MCF 10A (cell line): ENCODE data around the gene RAI1. TPM values are rescaled to one million over a fixed set of nuclear protein-coding genes. Genes with fewer than 3 reads are reported as not detected.
A peak's percentile ranks its signal among the peaks of the same experiment; 100 is the strongest.

Experiments used
- BruUV-seq: library from RNA; stranded (reverse); fragments of 400-500 nt; replicated peaks from 2 replicates; lab custom pipeline; 2021; lab: Mats Ljungman, UMichigan
- CTCF ChIA-PET: fragments of 300-600 bp; sonication (Branson Sonifier 250); formaldehyde crosslinking; extraction: SDS; loops from one replicate; lab custom pipeline; 2021; ENCODE audit warnings: antibody characterized with exemption, inconsistent platforms; lab: Yijun Ruan, JAX
- POLR2A ChIA-PET: fragments of 300-600, 350-650 bp; sonication (Branson Sonifier 250); formaldehyde crosslinking; extraction: SDS; loops from one replicate; lab custom pipeline; 2020; ENCODE audit warnings: antibody characterized with exemption, inconsistent platforms; lab: Yijun Ruan, JAX
- DNase-seq: peaks from one replicate; pipeline ENCODE4 v3.0.0-alpha.2; 2018; ENCODE audit not compliant: unreplicated experiment
- H3K27ac Mint-ChIP-seq: one replicate; pipeline ENCODE4 v1.8.0; 2022; ENCODE audit warnings: mild to moderate bottlenecking, low read depth, mixed read lengths; ENCODE audit not compliant: unreplicated experiment
- H3K27me3 Mint-ChIP-seq: one replicate; pipeline ENCODE4 v1.8.0; 2022; ENCODE audit warnings: mixed read lengths; ENCODE audit not compliant: insufficient read depth, unreplicated experiment
- H3K36me3 Mint-ChIP-seq: one replicate; pipeline ENCODE4 v1.8.0; 2022; ENCODE audit warnings: mild to moderate bottlenecking, moderate library complexity, mixed read lengths; ENCODE audit not compliant: insufficient read depth, unreplicated experiment
- H3K4me1 Mint-ChIP-seq: one replicate; pipeline ENCODE4 v1.8.0; 2022; ENCODE audit warnings: mixed read lengths; ENCODE audit not compliant: insufficient read depth, unreplicated experiment
- H3K4me3 Mint-ChIP-seq: one replicate; pipeline ENCODE4 v1.8.0; 2022; ENCODE audit warnings: mild to moderate bottlenecking, moderate library complexity, mixed read lengths; ENCODE audit not compliant: unreplicated experiment
- H3K9me3 Mint-ChIP-seq: one replicate; pipeline ENCODE4 v1.8.0; 2022; ENCODE audit warnings: mixed read lengths; ENCODE audit not compliant: unreplicated experiment
- intact Hi-C: fragments of 100-400 bp; cut with micrococcal nuclease; formaldehyde crosslinking; loops from 2 replicates; pipeline ENCODE4 v1.14.1; 2022
- total RNA-seq: library from RNA; stranded (reverse); gene quantifications from 2 replicates; pipeline ENCODE4 v1.2.3, GENCODE V29; 2022
- TF ChIP-seq, protein P1 (sequence below): fragments of 200-600 bp; IDR thresholded peaks from one replicate; pipeline ENCODE4 v1.8.0; 2022; ENCODE audit warnings: antibody characterized with exemption, mild to moderate bottlenecking; ENCODE audit not compliant: unreplicated experiment

The RAI1 gene
- total RNA-seq, 1 experiment from 2014 or later, result 30.4 TPM

DNA sequence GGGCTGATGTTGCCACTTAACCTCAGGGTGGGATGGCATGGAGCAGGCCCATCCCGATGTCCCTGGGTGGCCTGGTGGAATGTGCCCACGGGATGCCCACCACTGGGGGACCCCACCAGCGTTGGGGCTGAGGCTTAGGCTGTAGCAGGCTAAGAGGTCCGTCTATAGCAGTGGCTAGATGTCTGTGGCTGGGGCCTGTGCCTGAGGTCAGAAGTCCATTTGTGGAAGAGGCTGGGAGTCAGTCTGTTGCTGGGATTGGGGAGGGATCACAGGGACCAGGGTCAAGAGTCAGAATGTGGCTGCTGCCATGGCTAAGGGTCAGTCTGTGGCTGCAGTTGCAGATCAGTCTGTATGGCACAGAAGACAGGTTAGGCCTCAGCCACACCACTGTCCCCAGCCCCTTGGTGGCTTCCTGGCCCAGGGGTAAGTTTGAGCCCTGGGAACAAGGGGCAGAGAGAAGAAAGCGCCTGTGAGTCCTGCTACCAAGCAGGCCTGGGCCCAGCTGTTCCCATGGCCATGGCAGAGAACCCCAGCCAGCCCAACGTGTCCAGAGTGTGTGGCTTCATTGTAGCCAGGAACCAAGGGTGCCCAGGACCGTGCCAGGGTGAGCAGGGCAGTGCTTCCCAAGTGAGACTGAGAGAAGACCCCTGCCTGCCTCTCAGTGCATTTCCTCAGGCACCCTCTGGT lies 35.7 kb downstream of the RAI1 start:
- no peak overlapping the region for H3K4me3 Mint-ChIP-seq
- BruUV-seq, result no TSS peak
- POLR2A ChIA-PET, result no interaction called here
- H3K9me3 Mint-ChIP-seq, result no peaks in the 10 kb centered on the region
- no peak for DNase-seq
- H3K27ac Mint-ChIP-seq, result peak overlapping the region; percentile 4
- no peaks in the 10 kb centered on the region for H3K27me3 Mint-ChIP-seq
- peaks cover 4% of the 10 kb centered on the region for H3K36me3 Mint-ChIP-seq
- CTCF ChIA-PET, result no interaction called here
- TF ChIP-seq, protein P1, sequence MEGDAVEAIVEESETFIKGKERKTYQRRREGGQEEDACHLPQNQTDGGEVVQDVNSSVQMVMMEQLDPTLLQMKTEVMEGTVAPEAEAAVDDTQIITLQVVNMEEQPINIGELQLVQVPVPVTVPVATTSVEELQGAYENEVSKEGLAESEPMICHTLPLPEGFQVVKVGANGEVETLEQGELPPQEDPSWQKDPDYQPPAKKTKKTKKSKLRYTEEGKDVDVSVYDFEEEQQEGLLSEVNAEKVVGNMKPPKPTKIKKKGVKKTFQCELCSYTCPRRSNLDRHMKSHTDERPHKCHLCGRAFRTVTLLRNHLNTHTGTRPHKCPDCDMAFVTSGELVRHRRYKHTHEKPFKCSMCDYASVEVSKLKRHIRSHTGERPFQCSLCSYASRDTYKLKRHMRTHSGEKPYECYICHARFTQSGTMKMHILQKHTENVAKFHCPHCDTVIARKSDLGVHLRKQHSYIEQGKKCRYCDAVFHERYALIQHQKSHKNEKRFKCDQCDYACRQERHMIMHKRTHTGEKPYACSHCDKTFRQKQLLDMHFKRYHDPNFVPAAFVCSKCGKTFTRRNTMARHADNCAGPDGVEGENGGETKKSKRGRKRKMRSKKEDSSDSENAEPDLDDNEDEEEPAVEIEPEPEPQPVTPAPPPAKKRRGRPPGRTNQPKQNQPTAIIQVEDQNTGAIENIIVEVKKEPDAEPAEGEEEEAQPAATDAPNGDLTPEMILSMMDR, result no peak
- peaks cover 52% of the 10 kb centered on the region for H3K4me1 Mint-ChIP-seq
- intact Hi-C loops, result no loop called here

GRCh38 chr17:17718251-17718650 lies 37.0 kb downstream of the RAI1 start:
- intact Hi-C loops, result no loop called here
- DNase-seq, result no peak
- H3K36me3 Mint-ChIP-seq, result peaks cover 14% of the 10 kb centered on the region
- peak overlapping the region; percentile 25 for H3K27ac Mint-ChIP-seq
- H3K27me3 Mint-ChIP-seq, result no peaks in the 10 kb centered on the region
- peaks cover 49% of the 10 kb centered on the region for H3K4me1 Mint-ChIP-seq
- ChIA-PET POLR2A (no interaction called here), CTCF (interaction anchor here (0.6 to 1.2 kb wide), 3 partner anchors 37 to 670 kb away, joined by 3 to 4 read pairs (median 3); no protein-coding TSS in a partner anchor)
- no peaks in the 10 kb centered on the region for H3K9me3 Mint-ChIP-seq
- TF ChIP-seq, protein P1, result no peak
- no peak overlapping the region for H3K4me3 Mint-ChIP-seq
- BruUV-seq, result no TSS peak

DNA sequence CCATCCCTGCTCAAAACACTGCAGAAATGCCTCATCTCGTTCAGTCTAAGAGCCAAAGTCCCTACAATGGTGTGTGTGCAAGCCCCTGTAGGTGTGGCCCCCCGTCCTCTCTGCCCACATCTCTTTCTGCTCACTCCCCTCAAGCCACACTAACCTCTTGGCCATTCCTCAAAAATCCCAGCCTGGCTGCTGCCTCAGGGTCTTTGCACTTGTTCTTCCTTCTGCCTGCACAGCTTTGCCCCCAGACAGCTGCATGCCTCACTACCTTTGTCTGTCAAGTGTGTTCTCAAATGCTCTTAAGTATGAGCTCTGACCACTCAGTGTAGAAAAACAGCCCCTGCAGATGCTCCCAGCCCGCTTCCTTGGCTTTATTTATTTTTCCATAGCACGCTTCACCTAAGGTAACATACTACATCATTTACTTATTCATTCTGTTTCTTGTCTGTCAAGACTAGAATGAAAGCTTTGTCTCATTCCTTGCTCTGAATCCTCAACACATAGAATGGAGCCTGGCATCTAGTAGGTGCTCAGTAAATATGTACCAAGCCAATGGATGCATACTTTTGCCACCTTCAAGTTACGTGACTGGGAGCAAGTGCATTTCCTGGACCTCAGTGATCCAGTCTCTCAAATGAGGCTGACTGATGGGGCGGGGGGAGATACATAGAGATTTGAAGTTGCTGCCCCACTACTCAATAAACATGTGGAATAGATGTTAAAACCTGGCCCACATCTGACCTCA lies 38.1 kb downstream of the RAI1 start:
- intact Hi-C loops, result no loop called here
- Mint-ChIP-seq H3K27ac (no peak overlapping the region), H3K4me3 (no peak overlapping the region), H3K9me3 (no peaks in the 10 kb centered on the region), H3K4me1 (peaks cover 45% of the 10 kb centered on the region), H3K36me3 (peaks cover 15% of the 10 kb centered on the region), H3K27me3 (no peaks in the 10 kb centered on the region)
- TF ChIP-seq, protein P1, result no peak
- ChIA-PET POLR2A (interaction anchor here (0.6 to 1.2 kb wide), 5 partner anchors 8 to 135 kb away, joined by 3 to 4 read pairs (median 3); no protein-coding TSS in a partner anchor), CTCF (interaction anchor here (1.2 to 1.5 kb wide), 2 partner anchors 9 to 55 kb away, joined by 3 to 4 read pairs; no protein-coding TSS in a partner anchor)
- no peak for DNase-seq
- BruUV-seq, result no TSS peak

DNA sequence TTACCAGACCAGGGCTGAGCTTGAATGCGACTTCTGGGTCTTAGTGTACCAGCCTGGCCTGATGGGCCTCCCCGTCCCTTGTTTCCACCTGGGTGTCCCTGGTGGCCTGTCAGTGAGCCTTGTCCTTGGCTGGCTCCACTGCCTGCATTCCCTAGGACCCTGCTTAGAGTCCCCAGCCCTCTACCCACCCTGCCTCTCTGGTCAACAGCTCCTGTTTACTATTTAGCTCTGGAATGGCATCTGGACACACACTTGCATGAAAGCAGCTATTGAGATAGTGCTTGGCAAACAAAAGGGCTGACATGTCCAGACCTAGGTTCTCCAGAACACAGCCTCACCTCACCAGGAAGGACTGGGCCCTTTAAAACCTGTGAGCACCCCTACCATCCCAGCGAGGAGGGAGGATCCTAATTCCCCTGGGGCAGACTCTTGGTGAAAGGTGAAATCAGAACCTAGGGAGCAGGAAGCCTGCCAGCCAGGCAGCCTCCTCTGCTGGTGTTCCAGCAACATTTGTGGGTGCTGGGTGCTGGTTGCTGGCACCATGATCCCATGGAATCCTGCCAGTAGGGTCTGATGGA lies 38.8 kb downstream of the RAI1 start:
- TF ChIP-seq, protein P1, result no peak
- Mint-ChIP-seq H3K27me3 (no peaks in the 10 kb centered on the region), H3K4me3 (no peak overlapping the region), H3K9me3 (no peaks in the 10 kb centered on the region), H3K27ac (no peak overlapping the region), H3K4me1 (peaks cover 45% of the 10 kb centered on the region), H3K36me3 (peaks cover 15% of the 10 kb centered on the region)
- no TSS peak for BruUV-seq
- intact Hi-C loops, result no loop called here
- POLR2A ChIA-PET, result interaction anchor here (0.6 to 1.2 kb wide), 3 partner anchors 9 to 25 kb away, joined by 3 to 4 read pairs (median 3); no protein-coding TSS in a partner anchor
- CTCF ChIA-PET, result interaction anchor here (1.2 to 1.5 kb wide), 2 partner anchors 9 to 54 kb away, joined by 3 to 4 read pairs; no protein-coding TSS in a partner anchor
- peak; percentile 53 for DNase-seq
